ENCODE results near the gene ADAMTSL3.

GRCh38 chr15:83838763-83839162 lies 184.8 kb downstream of the ADAMTSL3 start:
- TF ChIP-seq, protein P1, sequence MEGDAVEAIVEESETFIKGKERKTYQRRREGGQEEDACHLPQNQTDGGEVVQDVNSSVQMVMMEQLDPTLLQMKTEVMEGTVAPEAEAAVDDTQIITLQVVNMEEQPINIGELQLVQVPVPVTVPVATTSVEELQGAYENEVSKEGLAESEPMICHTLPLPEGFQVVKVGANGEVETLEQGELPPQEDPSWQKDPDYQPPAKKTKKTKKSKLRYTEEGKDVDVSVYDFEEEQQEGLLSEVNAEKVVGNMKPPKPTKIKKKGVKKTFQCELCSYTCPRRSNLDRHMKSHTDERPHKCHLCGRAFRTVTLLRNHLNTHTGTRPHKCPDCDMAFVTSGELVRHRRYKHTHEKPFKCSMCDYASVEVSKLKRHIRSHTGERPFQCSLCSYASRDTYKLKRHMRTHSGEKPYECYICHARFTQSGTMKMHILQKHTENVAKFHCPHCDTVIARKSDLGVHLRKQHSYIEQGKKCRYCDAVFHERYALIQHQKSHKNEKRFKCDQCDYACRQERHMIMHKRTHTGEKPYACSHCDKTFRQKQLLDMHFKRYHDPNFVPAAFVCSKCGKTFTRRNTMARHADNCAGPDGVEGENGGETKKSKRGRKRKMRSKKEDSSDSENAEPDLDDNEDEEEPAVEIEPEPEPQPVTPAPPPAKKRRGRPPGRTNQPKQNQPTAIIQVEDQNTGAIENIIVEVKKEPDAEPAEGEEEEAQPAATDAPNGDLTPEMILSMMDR (IDR thresholded peaks at IDR 0.05): no peak
- TF ChIP-seq EZH2 (IDR thresholded peaks at IDR 0.05): no peak
